CD4-positive, alpha-beta T cell treated with Interferon alpha-2 for 1 hour (primary cell): ENCODE results near the gene GPC5.
"Not testable (repeated sequence)": the region's sequence is repeated elsewhere in the genome, so short reads cannot be mapped to it uniquely, and the experiment has no call there.

Experiments
- DNase-seq, 2 donors: peaks; one replicate each; pipeline ENCODE4 v3.0.0-alpha.2; 2020 to 2022

GPC5 gene

GRCh38 chr13:91370501-91370900 lies 27.9 kb upstream of the GPC5 start:
- no peak for DNase-seq

GRCh38 chr13:91372911-91373310 lies 25.5 kb upstream of the GPC5 start:
- no peak for DNase-seq

- peak in 1 of 2 donors; percentile 22 for DNase-seq
These were observed 23.2 kb upstream of the GPC5 start for GRCh38 chr13:91375116-91375729.

GRCh38 chr13:91381371-91381770 lies 17.1 kb upstream of the GPC5 start:
- no peak for DNase-seq

- no peak for DNase-seq
These were observed 14.6 kb upstream of the GPC5 start for GRCh38 chr13:91383836-91384235.

GRCh38 chr13:91384896-91385295 lies 13.5 kb upstream of the GPC5 start:
- no peak for DNase-seq

- DNase-seq, result no peak
These were observed 9.2 kb upstream of the GPC5 start for GRCh38 chr13:91389186-91389585.

- no peak for DNase-seq
These were observed 826 bp upstream of the GPC5 start for GRCh38 chr13:91397595-91397994.

GRCh38 chr13:91399189-91400062 lies 1.0 kb downstream of the GPC5 start:
- DNase-seq, result peak in 1 of 2 donors; percentile 5

GRCh38 chr13:91400063-91400399 lies 1.6 kb downstream of the GPC5 start:
- no peak for DNase-seq

- no peak for DNase-seq
These were observed 2.2 kb downstream of the GPC5 start for GRCh38 chr13:91400671-91401070.

GRCh38 chr13:91401920-91402319 lies 3.5 kb downstream of the GPC5 start:
- DNase-seq, result no peak

GRCh38 chr13:91405240-91405639 lies 6.8 kb downstream of the GPC5 start:
- no peak for DNase-seq

GRCh38 chr13:91406619-91407018 lies 8.2 kb downstream of the GPC5 start:
- peak in 1 of 2 donors; percentile 55 for DNase-seq

- DNase-seq, result no peak
These were observed 10.6 kb downstream of the GPC5 start for GRCh38 chr13:91408971-91409370.

- not testable (repeated sequence) for DNase-seq
These were observed 18.2 kb downstream of the GPC5 start for GRCh38 chr13:91416579-91416978.

- no peak for DNase-seq
These were observed 19.4 kb downstream of the GPC5 start for GRCh38 chr13:91417660-91418325.

- no peak for DNase-seq
These were observed 28.5 kb downstream of the GPC5 start for GRCh38 chr13:91426913-91427312.

- DNase-seq, result not testable (repeated sequence)
These were observed 40.3 kb downstream of the GPC5 start for GRCh38 chr13:91438674-91439073.

GRCh38 chr13:91450913-91451312 lies 52.5 kb downstream of the GPC5 start:
- no peak for DNase-seq

- no peak for DNase-seq
These were observed 56.2 kb downstream of the GPC5 start for GRCh38 chr13:91454666-91455065.

GRCh38 chr13:91456837-91457236 lies 58.4 kb downstream of the GPC5 start:
- no peak for DNase-seq

GRCh38 chr13:91459485-91459884 lies 61.1 kb downstream of the GPC5 start:
- peak in 1 of 2 donors; percentile 13 for DNase-seq

- no peak for DNase-seq
These were observed 65.9 kb downstream of the GPC5 start for GRCh38 chr13:91464336-91464735.
